ENCODE data around the gene MS4A13.
"Not testable (repeated sequence)": the region's sequence is repeated elsewhere in the genome, so short reads cannot be mapped to it uniquely, and the experiment has no call there.

The MS4A13 gene

GRCh38 chr11:60532383-60532782, 17.2 kb downstream of the MS4A13 start:
- not testable (repeated sequence) for DNase-seq

- DNase-seq, result not testable (repeated sequence)
Observed at GRCh38 chr11:60538627-60539026, 23.4 kb downstream of the MS4A13 start.

- no peak for DNase-seq
Observed at GRCh38 chr11:60544077-60544476, 28.9 kb downstream of the MS4A13 start.

- no peak for DNase-seq
Observed at GRCh38 chr11:60561254-60561653, 46.1 kb downstream of the MS4A13 start.

GRCh38 chr11:60563553-60564235, 48.5 kb downstream of the MS4A13 start:
- DNase-seq, result no peak

GRCh38 chr11:60566776-60567175, 51.6 kb downstream of the MS4A13 start:
- DNase-seq, result no peak

GRCh38 chr11:60570970-60571369, 55.8 kb downstream of the MS4A13 start:
- DNase-seq, result no peak

GRCh38 chr11:60589611-60590010, 74.4 kb downstream of the MS4A13 start:
- DNase-seq, result no peak
